Testis (tissue), 3 donors: ENCODE data around the gene AQP12A. TPM values are rescaled to one million over a fixed set of nuclear protein-coding genes. Genes with fewer than 3 reads are reported as not detected.

ENCODE experiments used
- DNase-seq: peaks from one replicate; pipeline ENCODE4 v3.0.0-alpha.2; 2019
- H3K27ac ChIP-seq, 2 donors: fragments of 200-600 bp; sonication (generic); one replicate each; pipeline ENCODE4 v1.5.1; 2019
- H3K27me3 ChIP-seq: fragments of 200-600 bp; sonication (generic); one replicate; pipeline ENCODE4 v1.5.1; 2019
- H3K36me3 ChIP-seq: fragments of 200-600 bp; sonication (generic); one replicate; pipeline ENCODE4 v1.5.1; 2017; ENCODE audit warnings: low read depth; ENCODE audit errors: missing control alignments
- H3K4me1 ChIP-seq: fragments of 200-600 bp; sonication (generic); one replicate; pipeline ENCODE4 v1.5.1; 2019
- H3K4me3 ChIP-seq, 2 donors: fragments of 200-600 bp; sonication (generic); one replicate each; pipeline ENCODE4 v1.5.1; 2017 to 2019
- H3K9me3 ChIP-seq: fragments of 200-600 bp; sonication (generic); one replicate; pipeline ENCODE4 v1.5.1; 2017
- CTCF ChIP-seq, 3 experiments: fragments of 450-650 bp in 2 of 3; fragments of 200-600 bp in 1 of 3; sonication (generic) in 1 of 3; IDR thresholded peaks; one replicate each; pipeline ENCODE4 v1.5.1; 2016 to 2019; ENCODE audit warnings: antibody characterized with exemption in 3 of 3, mild to moderate bottlenecking in 2 of 3, moderate library complexity in 1 of 3
- POLR2A ChIP-seq: fragments of 450-650 bp; IDR thresholded peaks from one replicate; pipeline ENCODE4 v1.6.1; 2017; ENCODE audit warnings: antibody characterized with exemption, mild to moderate bottlenecking, moderate library complexity
- WGBS, 2 donors: methylation state at CpG; one replicate each; pipeline ENCODE4 v1.1.5; 2018; 5-methylcytosine and 5-hydroxymethylcytosine counted together
- intact Hi-C: fragments of 100-400 bp; cut with DNase I; formaldehyde crosslinking; loops from one replicate; pipeline ENCODE4 v1.15.1; 2023; ENCODE audit warnings: low total_unique reads
- polyA plus RNA-seq: library from polyadenylated mRNA; stranded (reverse); fragments of 350-450 nt; fragmentation: Illumina TruSeq; extraction: RNeasy Lipid Tissue Mini Kit (QIAGEN cat#74804); gene quantifications from one replicate; pipeline ENCODE4 v1.2.3, GENCODE V29; 2014; ENCODE audit warnings: low read depth, low replicate concordance; ENCODE audit not compliant: insufficient read depth
- total RNA-seq, 2 donors: library from RNA; depleted of rRNA; stranded (reverse); fragments of >200 nt; gene quantifications; one replicate each; pipeline ENCODE4 v1.2.3, GENCODE V29; 2016

The AQP12A gene
- total and polyA plus RNA-seq, 3 donors from 2014 or later: not detected

GRCh38 chr2:240741091-240741490 is 49.4 kb downstream of the AQP12A start:
- Histone ChIP-seq H3K27ac (no peak overlapping the region), H3K4me3 (no peak overlapping the region), H3K9me3 (no peaks in the 10 kb centered on the region), H3K27me3 (no peaks in the 10 kb centered on the region), H3K4me1 (no peaks in the 10 kb centered on the region), H3K36me3 (no peaks in the 10 kb centered on the region)
- TF ChIP-seq CTCF (IDR thresholded peaks at IDR 0.05): no peak
- no peak for TF ChIP-seq POLR2A
- DNase-seq: no peak
- intact Hi-C loops: no loop called here
- 89 to 90% methylated on average over 17 of the region's 18 CpGs for WGBS, 2 donors

GRCh38 chr2:240742602-240743095 is 51.0 kb downstream of the AQP12A start:
- Histone ChIP-seq H3K27ac (no peak overlapping the region), H3K4me1 (no peaks in the 10 kb centered on the region), H3K4me3 (no peak overlapping the region), H3K9me3 (no peaks in the 10 kb centered on the region), H3K36me3 (no peaks in the 10 kb centered on the region), H3K27me3 (no peaks in the 10 kb centered on the region)
- 95 to 96% methylated on average over 9 to 13 of the region's 13 CpGs for WGBS, 2 donors
- no peak for TF ChIP-seq CTCF (IDR thresholded peaks at IDR 0.05)
- TF ChIP-seq POLR2A: no peak
- intact Hi-C loops: no loop called here
- DNase-seq: no peak

GRCh38 chr2:240745456-240745855 is 53.8 kb downstream of the AQP12A start:
- intact Hi-C loops: no loop called here
- 95 to 96% methylated on average over 12 to 15 of the region's 15 CpGs for WGBS, 2 donors
- no peak overlapping the region for H3K4me3 ChIP-seq
- no peak overlapping the region for H3K27ac ChIP-seq
- DNase-seq: no peak
- no peaks in the 10 kb centered on the region for H3K27me3 ChIP-seq
- TF ChIP-seq POLR2A: no peak
- TF ChIP-seq CTCF (IDR thresholded peaks at IDR 0.05): no peak
- H3K4me1 ChIP-seq: no peaks in the 10 kb centered on the region
- H3K36me3 ChIP-seq: no peaks in the 10 kb centered on the region
- H3K9me3 ChIP-seq: no peaks in the 10 kb centered on the region

GRCh38 chr2:240745962-240746361 is 54.3 kb downstream of the AQP12A start:
- no peak for DNase-seq
- H3K4me3 ChIP-seq: no peak overlapping the region
- H3K27ac ChIP-seq: no peak overlapping the region
- H3K4me1 ChIP-seq: no peaks in the 10 kb centered on the region
- H3K36me3 ChIP-seq: no peaks in the 10 kb centered on the region
- no peaks in the 10 kb centered on the region for H3K9me3 ChIP-seq
- intact Hi-C loops: no loop called here
- no peak for TF ChIP-seq POLR2A
- no peak for TF ChIP-seq CTCF (IDR thresholded peaks at IDR 0.05)
- no peaks in the 10 kb centered on the region for H3K27me3 ChIP-seq
- 88 to 95% methylated on average over 12 to 15 of the region's 15 CpGs for WGBS, 2 donors

- no peak for DNase-seq
- Histone ChIP-seq H3K4me1 (no peaks in the 10 kb centered on the region), H3K36me3 (no peaks in the 10 kb centered on the region), H3K27ac (no peak overlapping the region), H3K9me3 (no peaks in the 10 kb centered on the region), H3K27me3 (no peaks in the 10 kb centered on the region), H3K4me3 (no peak overlapping the region)
- 93 to 97% methylated on average over 11 to 16 of the region's 16 CpGs for WGBS, 2 donors
- intact Hi-C loops: no loop called here
- TF ChIP-seq POLR2A (no peak), CTCF (IDR thresholded peaks at IDR 0.05) (no peak)
Observed at GRCh38 chr2:240746671-240747070, 55.0 kb downstream of the AQP12A start.
